ENCODE measurements around the gene CCP110.

- TF ChIP-seq CTCF (conservative IDR thresholded peaks at IDR 0.05; ENCODE audit: low read length) (no peak), EZH2phosphoT487 (IDR thresholded peaks at IDR 0.05; ENCODE audit: borderline replicate concordance) (no peak)
Measured at GRCh38 chr16:19542138-19542821, 18.5 kb downstream of the CCP110 start.

Measured in Loucy (cell line).